WTC11 (cell line): ENCODE measurements around the gene TPTE2.

Experiments used
- CTCF ChIP-seq: fragments of 200-600 bp; IDR thresholded peaks from 2 replicates; pipeline ENCODE4 v1.8.0; 2022; ENCODE audit warnings: antibody characterized with exemption
- SOX15 ChIP-seq: fragments of 250-450 bp; sonication (Bioruptor Pico); IDR thresholded peaks from 2 replicates; pipeline ENCODE4 v1.9.0; 2021; ENCODE audit warnings: mild to moderate bottlenecking
- ZBTB43 ChIP-seq: sonication (generic); formaldehyde crosslinking; IDR thresholded peaks from 2 replicates; pipeline ENCODE4 v1.8.1; 2023; ENCODE audit warnings: mild to moderate bottlenecking, missing genetic modification reagents
- ZSCAN18 ChIP-seq: fragments of 250-450 bp; sonication (Bioruptor Pico); IDR thresholded peaks from 2 replicates; pipeline ENCODE4 v2.1.2; 2022; ENCODE audit warnings: mild to moderate bottlenecking, moderate library complexity

- no peak for TF ChIP-seq ZBTB43 (CRISPR knock-in tag)
- TF ChIP-seq CTCF: no peak
- TF ChIP-seq SOX15 (CRISPR knock-in tag): no peak
- no peak for TF ChIP-seq ZSCAN18 (CRISPR knock-in tag)
Measured at GRCh38 chr13:19606737-19607136, 45.4 kb upstream of the TPTE2 start.
